Measurements from ENCODE around the gene ARL9.
"Not testable (repeated sequence)": the region's sequence is repeated elsewhere in the genome, so short reads cannot be mapped to it uniquely, and the experiment has no call there.

Gene ARL9, protein sequence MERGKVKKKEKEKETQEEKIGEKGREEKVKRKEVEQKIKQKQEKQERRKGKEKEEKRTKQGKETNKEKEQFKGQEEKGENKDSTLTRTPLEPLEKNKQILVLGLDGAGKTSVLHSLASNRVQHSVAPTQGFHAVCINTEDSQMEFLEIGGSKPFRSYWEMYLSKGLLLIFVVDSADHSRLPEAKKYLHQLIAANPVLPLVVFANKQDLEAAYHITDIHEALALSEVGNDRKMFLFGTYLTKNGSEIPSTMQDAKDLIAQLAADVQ

DNA sequence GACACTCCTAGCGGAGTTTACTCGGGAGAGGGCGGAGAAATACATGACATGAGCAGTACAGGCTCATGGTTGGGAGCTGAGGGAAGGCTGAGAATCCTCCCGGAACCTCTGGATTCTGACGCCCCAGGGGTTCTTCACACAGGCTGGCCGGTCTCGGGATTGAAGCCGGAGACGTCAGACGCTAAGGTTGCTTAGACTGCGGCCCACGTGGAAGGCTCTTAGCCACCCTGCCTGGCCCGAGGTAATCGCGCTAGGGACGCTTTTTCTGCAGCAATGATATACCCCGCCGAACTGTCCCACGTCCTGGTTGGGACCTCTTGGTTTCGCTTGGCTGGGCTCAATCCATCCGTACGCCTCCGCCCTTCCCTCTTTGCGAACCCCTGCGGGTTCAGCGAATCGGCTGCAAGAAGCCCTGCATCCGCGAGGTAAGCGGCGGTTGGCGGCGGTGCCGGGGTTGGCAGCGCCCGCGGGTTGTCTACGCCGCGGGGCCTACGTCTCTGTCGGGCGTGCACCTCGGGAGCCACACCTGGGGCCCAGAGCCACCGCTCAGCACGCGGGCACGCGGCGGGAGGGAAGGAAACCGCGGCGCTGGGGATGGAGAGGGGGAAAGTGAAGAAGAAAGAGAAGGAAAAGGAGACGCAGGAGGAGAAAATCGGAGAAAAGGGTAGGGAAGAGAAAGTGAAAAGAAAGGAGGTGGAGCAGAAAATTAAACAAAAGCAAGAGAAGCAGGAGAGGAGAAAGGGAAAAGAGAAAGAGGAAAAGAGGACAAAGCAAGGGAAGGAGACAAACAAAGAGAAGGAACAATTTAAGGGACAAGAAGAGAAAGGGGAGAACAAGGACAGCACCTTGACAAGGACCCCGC, at the start of gene ARL9:
Gene ARL9, plus strand, starts transcription at position 523 of the 862 bp plus-strand sequence. Its CDS starts 72 bp downstream, at position 595.
- peak; percentile 29 to 41 for DNase-seq (ENCODE audit: extremely low read depth in 1 of 2, low read depth in 1 of 2)

DNA sequence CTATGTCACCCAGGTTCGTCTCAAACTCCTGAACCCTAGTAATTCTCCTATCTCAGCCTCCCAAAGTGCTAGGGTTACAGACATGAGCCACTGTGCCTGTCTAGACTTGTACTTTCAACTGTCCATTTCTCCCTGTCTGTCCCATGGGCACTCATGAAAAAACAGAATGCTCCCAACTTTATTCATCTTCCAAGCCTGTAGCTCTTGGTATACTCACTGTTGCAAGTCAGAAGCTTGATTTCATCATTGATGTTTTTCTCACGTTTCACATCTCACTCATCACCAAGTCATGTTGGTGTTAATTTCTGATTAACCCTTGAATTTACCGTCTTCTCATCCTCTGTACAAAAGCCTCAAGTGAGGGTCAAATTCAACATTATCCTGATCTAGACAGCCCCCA, 45.5 kb upstream of the ARL9 start:
- DNase-seq (ENCODE audit: extremely low read depth in 1 of 2, low read depth in 1 of 2) = no peak

DNA sequence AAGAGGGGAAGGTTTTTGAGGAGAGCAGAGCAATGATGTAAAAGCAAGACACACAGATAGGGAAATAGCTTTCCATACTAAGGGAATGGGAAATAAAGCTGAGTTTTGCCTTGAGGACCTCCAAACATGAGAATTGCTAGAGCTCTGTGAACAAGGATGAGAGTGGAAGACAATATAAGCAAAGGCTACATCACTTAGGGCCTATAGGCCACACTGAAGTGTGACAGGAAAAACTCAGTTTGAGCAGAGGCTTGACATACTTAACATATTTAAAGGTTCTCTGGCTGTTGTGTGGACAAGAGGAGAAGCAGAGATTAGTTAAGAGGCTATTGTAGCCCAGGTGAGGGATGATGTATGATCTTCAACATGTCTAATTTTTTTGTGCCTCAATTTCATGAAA, 43.4 kb upstream of the ARL9 start:
- no peak for DNase-seq (ENCODE audit: extremely low read depth in 1 of 2, low read depth in 1 of 2)

DNA sequence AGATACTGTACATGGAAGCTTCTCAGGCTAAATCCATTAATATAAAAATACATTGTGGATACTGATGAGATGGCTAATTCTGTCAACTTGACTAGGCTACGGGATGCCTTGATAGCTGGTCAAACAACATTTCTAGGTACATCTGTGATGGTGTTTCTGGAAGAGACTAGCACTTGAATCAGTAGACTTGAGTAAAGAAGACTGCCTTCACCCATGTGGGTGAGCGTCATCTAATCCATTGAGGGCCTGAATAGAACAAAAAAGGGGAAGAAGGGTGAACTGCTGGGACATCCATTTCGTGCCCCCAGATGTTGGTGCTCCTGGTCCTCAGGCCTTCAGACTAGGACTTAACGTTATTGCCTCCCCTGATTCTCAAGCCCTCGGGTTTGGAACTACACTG, 41.9 kb upstream of the ARL9 start:
- no peak for DNase-seq (ENCODE audit: extremely low read depth in 1 of 2, low read depth in 1 of 2)

DNA sequence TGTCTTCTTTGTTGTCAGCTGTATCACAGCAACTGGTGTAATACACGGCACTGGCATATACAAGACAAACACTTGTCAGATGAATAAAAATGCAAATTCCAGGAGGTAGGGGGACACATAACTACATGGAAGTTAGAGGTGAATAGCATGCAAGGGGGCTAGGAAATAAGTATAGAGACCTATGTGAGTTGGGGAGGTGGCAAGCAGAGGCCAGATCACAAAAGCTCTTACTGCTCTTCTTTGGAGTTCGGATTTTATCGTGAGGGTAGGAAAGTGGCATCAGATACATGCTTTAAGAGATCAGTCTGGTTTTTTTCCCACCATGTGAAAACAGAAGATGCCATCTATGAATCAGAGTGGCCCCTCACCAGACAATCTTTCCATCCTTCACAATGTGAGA, 41.0 kb upstream of the ARL9 start:
- no peak for DNase-seq (ENCODE audit: extremely low read depth in 1 of 2, low read depth in 1 of 2)

DNA sequence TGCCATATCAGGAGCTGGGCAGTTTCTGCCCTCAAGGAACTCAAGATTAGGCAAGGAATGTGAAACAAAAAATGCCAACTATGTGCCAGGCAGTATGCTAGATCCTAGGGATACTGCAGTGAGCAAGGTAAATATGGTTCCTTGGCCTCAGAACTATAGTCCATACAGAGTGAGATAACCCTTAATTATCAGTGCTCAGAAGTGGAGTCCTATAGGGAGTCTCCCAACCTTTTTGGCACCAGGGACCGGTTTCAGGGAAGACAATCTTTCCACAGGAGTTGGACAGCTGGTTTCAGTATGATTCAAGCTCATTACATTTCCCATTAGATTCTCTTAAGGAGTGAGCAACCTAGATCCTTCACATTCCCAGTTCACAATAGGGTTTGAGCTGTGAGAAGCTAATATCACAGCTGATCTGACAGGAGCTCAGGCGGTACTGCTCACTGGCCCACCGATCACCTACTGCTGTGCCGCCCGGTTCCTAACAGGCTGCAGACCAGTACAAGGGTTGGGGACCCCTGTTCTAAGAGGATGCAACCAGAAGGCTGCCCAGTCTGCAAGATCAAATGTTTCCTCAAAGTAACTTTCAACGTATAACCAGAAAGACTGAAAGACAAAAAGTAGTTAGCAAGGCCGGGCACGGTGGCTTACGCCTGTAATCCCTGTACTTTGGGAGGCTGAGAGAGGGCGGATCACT, 39.8 kb upstream of the ARL9 start:
- no peak for DNase-seq (ENCODE audit: extremely low read depth in 1 of 2, low read depth in 1 of 2)

DNA sequence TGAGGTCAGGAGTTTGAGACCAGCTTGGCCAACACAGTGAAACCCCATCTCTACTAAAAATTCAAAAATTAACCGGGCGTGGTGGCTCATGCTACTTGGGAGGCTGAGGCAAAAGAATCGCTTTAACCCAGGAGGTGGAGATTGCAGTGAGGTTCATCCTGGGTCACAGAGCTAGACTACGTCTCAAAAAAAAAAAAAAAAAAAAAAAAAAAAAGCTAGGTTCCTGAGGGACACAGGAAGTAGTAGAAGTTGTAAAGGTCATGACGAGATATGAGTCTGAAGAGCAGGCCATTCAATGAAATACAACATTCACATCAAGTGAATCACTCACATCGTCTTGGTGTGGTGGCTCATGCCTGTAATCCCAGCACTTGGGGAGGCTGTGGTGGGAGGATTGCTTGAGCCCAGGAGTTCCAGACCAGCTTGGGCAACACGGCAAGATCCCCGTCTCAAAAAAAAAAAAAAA, 39.3 kb upstream of the ARL9 start:
- not testable (repeated sequence) for DNase-seq (ENCODE audit: extremely low read depth in 1 of 2, low read depth in 1 of 2)

DNA sequence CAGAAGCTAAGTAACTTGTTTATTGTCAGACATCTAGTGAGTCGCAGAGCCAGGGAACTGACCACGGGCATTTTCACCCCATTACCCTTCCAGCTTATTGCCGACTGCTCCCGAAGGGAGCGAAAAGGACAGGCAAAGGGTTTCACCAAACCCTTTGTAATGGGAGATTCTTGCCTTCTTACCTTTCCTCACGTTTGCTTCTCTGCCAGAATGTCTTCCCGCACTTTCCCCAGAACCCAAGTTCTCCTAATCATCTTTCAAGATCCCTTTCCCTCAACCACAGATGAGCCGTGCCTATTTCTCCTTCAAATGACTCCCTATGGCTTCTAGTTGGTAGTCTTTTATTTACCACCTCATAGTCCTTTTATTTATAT, 38.7 kb upstream of the ARL9 start:
- no peak for DNase-seq (ENCODE audit: extremely low read depth in 1 of 2, low read depth in 1 of 2)

DNA sequence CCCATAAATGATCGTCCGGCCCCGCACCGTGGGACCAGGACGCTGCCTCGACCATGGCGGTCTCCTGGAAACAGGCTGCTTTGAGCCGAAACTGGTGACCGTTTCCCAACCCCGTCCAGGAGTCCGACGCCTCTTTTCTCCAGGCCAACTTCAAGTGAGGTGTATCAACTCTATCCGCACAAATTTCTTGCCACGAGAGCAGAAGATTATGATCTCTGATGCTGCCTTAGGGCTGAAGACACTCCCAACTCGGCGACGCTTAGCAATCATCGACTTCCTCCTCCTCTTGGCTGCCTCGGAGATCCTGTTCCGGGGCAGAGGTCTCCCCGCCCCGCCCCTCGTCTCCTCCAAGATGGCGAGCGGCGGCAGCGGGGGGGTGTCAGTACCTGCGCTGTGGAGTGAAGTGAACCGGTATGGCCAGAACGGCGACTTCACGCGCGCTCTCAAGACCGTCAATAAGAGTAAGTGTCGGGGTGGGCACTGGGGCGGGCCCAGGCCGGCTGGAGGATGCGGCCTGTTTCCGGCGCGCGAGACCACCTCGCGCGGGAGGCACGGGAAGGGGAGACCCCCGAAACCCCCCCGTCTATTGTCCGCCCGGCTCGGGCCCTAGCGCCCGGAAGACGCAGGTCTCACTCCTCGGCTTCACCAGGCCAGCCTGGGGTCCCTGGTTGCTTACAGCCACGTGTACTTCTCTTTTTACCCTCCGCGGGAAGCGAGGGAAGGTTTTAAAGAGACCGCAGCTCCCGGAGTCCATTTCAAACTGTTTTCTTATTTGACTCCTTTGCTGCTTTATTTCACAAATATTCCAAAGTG, 38.1 kb upstream of the ARL9 start, which contains the start of gene SRP72:
Gene SRP72, plus strand, starts transcription at position 334 of the 813 bp plus-strand sequence. Its CDS starts 19 bp downstream, at position 353.
- DNase-seq (ENCODE audit: extremely low read depth in 1 of 2, low read depth in 1 of 2) = peak; percentile 65 to 85

DNA sequence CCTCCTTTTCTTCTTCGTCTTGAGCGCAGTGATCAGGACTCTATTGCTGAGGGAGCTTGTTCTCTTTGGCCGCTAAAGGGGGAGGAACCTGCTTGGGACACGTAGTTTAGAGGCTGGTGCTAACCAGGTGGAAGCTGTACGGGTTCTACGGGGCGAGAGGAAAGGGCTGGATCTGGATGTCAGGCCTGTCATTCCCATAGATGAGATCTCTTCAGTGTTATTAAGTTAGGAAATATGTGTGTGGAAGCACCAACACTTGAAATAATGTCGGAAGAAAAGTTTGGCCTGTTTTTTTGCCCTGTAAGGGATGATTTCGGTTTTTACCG, 37.5 kb upstream of the ARL9 start:
- no peak for DNase-seq (ENCODE audit: extremely low read depth in 1 of 2, low read depth in 1 of 2)

DNA sequence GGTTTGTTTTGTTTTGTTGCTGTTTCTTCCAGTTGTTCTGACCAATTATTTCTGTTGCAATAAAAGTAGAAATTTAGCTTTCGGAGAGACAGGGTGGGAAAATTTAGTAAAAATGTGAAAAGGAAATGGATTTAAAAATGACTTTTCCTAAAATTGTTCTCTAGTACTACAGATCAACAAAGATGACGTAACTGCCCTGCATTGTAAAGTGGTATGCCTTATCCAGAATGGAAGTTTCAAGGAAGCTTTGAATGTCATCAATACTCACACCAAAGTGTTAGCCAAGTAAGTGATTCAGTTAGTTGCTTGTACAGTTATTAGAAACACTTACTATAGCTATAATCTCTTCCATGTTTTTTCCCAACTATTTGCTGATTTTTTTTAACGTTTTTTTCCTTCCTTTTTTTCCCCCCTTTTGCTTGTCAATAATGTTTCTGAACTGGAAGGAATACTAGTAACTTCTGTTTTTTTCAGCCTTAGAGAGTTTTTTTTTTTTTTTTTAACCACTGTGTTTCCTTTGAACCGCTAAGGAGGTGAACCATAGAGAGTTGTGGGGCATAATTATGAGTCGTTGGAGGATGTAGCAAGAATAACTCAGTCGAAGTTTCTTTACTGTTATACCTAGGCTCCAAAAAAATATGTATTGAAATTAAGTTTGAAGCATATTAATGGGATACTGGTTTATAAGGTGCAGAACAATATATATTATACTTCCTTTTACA, 35.9 kb upstream of the ARL9 start:
- no peak for DNase-seq (ENCODE audit: extremely low read depth in 1 of 2, low read depth in 1 of 2)

DNA sequence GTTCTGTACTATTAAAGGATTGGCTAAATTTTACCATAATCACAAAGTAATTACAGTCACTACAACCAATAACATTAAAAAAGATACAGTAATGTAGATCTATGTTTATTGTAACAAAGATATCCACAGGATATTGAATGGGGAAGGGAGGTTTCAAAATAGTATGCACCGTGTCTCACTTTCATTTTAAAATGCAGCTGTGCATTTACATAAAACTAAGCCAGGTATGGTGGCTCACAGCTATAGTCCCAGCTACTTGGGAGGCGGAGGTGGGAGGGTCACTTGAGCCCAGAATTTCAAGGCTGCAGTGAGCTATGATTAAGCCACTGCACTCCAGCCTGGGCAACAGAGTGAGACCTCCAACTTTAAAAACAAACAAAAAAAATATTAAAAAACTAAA, 29.7 kb upstream of the ARL9 start:
- DNase-seq (ENCODE audit: extremely low read depth in 1 of 2, low read depth in 1 of 2) = no peak

DNA sequence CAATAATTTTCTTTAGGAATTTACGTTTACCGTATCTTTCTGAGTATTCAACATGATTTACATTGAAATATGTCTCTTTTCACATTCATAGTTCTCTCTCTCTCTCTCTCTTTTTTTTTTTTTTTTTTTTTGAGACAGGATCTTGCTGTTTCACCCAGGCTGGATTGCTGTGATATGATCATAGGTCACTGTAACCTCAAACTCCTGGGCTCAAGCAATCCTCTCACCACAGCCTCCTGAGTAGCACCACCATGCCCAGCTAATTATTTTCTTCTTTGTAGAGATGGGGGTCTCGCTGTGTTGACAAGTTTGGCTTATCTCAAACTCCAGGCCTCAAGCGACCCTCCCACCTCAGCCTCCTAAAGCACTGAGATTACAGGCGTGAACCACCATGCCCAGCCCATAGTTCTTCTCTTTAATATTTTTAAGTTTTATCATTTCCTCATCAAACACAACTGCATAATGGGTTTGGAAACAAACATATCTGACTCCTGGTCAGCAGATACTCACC, 28.3 kb upstream of the ARL9 start:
- no peak for DNase-seq (ENCODE audit: extremely low read depth in 1 of 2, low read depth in 1 of 2)

DNA sequence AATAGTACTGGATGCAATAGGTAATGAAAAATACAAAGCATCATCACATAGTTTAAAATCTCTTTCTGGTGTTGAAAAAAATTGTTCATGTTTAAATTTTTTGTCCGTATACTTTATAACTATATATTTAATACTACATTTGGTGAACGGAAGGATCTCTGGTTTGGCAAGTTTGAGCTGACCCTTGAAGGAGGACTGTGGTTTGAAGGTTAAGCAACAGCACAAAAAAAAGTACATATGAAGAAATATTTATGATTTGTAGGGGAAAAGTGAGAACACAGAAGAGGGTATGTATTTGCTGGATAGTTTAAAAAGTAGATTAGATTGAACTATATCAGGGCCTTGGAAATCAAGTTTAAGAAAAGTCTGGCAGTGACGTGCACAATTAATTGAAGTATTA, 24.9 kb upstream of the ARL9 start:
- no peak for DNase-seq (ENCODE audit: extremely low read depth in 1 of 2, low read depth in 1 of 2)

DNA sequence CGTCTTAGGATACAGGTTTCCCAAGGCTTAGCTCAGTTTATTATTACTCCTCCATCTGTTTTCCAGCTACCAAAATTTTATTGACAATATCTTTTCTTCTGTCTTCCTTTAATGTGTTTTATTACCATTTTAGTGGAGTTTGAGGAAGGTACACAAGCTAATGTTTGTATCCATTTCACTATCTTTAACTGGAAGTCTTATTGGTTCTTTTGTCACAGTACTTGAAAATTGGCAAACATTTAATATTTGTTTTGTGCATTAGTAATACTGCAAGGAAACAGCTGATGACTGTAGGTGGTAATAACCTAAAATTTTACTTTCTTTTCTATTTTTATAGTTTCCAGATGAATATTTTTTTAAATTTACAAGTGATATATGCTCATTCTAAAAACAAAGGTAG, 9.3 kb upstream of the ARL9 start:
- DNase-seq (ENCODE audit: extremely low read depth in 1 of 2, low read depth in 1 of 2) = no peak

DNA sequence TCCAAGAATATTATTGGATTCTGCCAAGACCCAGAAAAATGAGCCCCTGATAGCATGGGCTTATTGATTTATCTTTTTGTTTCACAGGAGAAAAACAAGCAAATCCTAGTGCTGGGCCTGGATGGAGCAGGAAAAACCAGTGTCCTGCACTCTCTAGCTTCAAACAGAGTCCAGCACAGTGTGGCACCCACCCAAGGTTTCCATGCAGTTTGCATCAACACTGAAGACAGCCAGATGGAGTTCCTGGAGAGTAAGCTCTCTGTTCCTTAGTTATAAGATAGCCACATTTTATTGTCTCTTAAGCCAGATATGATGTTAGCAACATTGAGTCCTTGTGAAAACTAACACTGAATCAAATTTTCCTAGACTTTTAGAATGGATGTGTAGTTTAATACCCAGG, 5.5 kb downstream of the ARL9 start:
- DNase-seq (ENCODE audit: extremely low read depth in 1 of 2, low read depth in 1 of 2) = no peak

DNA sequence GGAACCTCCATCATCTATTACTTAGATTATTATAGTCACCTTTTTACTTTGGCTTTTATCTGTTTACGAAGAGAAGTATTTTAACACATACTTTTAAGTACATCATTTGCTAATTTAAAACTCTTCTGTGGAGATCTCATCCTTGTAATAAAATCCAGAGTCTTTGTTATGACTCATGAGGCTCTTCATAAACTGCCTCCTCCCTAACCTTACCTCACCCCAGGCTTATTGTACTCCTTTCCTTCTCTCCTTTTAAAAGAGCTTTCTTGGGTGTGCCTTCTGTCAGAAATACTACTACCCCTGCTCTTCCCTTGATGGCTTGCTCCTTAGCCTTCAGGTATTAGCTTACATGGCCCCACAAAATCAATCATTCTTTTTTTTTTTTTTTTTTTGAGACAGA, 6.6 kb downstream of the ARL9 start:
- DNase-seq (ENCODE audit: extremely low read depth in 1 of 2, low read depth in 1 of 2) = no peak

DNA sequence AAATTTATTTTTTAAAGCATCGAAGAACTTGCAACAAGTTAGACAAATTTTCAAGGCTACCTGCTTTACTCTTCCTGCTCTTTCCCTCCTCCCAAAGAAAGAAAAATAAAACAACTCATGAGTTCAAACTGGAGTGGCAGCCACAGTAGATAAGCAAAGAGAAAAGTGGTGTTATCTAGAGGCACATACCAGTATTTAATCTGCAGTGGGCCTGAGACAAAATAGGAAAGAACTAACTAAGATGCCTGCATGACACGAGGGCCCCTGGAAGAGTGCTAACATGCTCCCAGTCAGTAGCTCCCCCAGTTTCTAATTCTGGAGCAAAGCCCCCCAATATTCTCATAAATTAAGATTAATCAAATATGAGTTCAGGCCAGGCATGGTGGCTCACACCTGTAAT, 7.9 kb downstream of the ARL9 start:
- DNase-seq (ENCODE audit: extremely low read depth in 1 of 2, low read depth in 1 of 2) = no peak

DNA sequence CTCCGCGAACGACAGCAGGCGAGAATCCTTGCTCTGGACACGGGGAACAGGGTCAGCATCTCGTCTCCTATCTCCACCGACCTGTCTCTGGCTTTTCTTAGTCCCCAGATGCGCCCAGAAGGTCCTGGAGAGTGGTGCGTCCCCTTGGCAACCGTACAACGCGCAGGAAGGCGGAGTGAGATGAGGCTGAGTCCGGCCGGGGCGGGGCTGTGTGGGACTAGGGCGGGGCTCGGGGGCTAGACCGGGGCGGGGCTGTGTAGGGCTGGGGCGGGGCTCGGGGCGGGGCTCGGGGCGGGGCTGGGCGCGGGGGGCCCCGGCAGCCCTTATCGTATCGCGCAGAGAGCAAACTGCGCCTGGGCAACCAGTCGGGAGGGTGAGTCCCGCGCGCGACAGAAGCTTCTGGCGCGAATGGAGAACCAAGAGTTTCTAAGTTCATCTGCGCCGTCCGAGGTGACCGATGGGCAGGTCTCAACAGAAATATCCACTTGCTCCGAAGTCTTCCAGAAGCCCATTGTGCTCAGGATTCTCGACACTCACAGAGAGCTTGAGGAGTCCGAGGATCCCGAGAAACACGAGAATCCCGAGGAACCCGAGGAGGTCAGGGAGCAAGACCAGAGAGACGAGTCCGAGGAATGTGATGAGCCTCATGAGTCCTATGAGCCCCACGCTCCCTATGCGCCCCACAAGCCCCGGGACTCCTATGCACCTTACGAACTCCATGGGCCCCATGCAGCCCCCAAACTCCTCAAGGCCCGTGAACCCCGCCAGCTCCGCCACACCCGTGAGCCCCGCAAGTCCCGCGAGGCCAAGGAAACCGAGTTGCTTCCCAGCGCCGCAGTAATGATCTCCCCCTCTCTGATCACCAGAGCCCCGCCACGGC, 24.9 kb downstream of the ARL9 start:
- peak; percentile 46 to 65 for DNase-seq (ENCODE audit: extremely low read depth in 1 of 2, low read depth in 1 of 2)

All from activated CD8-positive, alpha-beta memory T cell treated with anti-CD3 and anti-CD28 coated beads for 1 hour (primary cell).